Subcutaneous adipose tissue (tissue), 4 donors: ENCODE data around the gene P2RX6. TPM values are rescaled to one million over a fixed set of nuclear protein-coding genes. Genes with fewer than 3 reads are reported as not detected.

ENCODE experiments used
- CTCF ChIP-seq: fragments of 450-650 bp; IDR thresholded peaks from one replicate; pipeline ENCODE4 v1.5.1; 2016; ENCODE audit warnings: low read depth, mild to moderate bottlenecking, control low read depth, antibody characterized with exemption, moderate library complexity
- total RNA-seq, 4 donors: library from RNA; depleted of rRNA; stranded (reverse); fragments of >200 nt; gene quantifications; one replicate each; pipeline ENCODE4 v1.1.0, GENCODE V29; 2016

The P2RX6 gene
- total RNA-seq, 4 donors from 2014 or later: 0.49 to 3.7 (median 1.2) TPM

GRCh38 chr22:21031545-21032036 is 16.6 kb downstream of the P2RX6 start:
- no peak for TF ChIP-seq CTCF

GRCh38 chr22:21032037-21032867 is 17.3 kb downstream of the P2RX6 start, which contains the start of gene SLC7A4:
SLC7A4 (minus strand) TSS chr22:21032561; CDS start chr22:21031812, 749 bp downstream.
- no peak for TF ChIP-seq CTCF

- TF ChIP-seq CTCF: no peak
Measured at GRCh38 chr22:21032868-21033688, 18.1 kb downstream of the P2RX6 start.

- TF ChIP-seq CTCF: no peak
Measured at GRCh38 chr22:21033895-21034294, 18.9 kb downstream of the P2RX6 start.

GRCh38 chr22:21034989-21035388 is 20.0 kb downstream of the P2RX6 start:
- TF ChIP-seq CTCF: no peak

GRCh38 chr22:21038405-21038804 is 23.4 kb downstream of the P2RX6 start:
- no peak for TF ChIP-seq CTCF

- no peak for TF ChIP-seq CTCF
Measured at GRCh38 chr22:21041937-21042336, 27.0 kb downstream of the P2RX6 start.
